AG04449 (cell line): ENCODE measurements around the gene SLC44A1.

Source experiments
- CTCF ChIA-PET: fragments of 350-600 bp; formaldehyde crosslinking; extraction: SDS; loops from one replicate; lab custom pipeline; 2021; ENCODE audit warnings: antibody characterized with exemption; lab: Yijun Ruan, JAX
- POLR2A ChIA-PET: fragments of 400-600, 350-600 bp; formaldehyde crosslinking; extraction: SDS; loops from one replicate; lab custom pipeline; 2020; ENCODE audit warnings: antibody characterized with exemption, inconsistent platforms; lab: Yijun Ruan, JAX
- DNase-seq: peaks from one replicate; pipeline ENCODE4 v3.0.0-alpha.2; 2010; ENCODE audit warnings: low read depth, low spot score
- H3K4me3 ChIP-seq: 2 replicates; pipeline ENCODE4 v1.5.1; 2011; ENCODE audit warnings: low read depth, mild to moderate bottlenecking, control low read depth, low read length
- CTCF ChIP-seq: IDR thresholded peaks from one replicate; pipeline ENCODE4 v1.5.1; 2011; ENCODE audit warnings: mild to moderate bottlenecking, moderate library complexity, low read length, control low read depth, inconsistent platforms; ENCODE audit not compliant: insufficient read depth; ENCODE audit errors: missing control alignments

Gene SLC44A1

GRCh38 chr9:105435453-105435852, 191.0 kb downstream of the SLC44A1 start:
- DNase-seq: no peak
- ChIA-PET CTCF (interaction anchor here (1.4 kb wide), 1 partner anchor 20 kb away, joined by 4 read pairs; no protein-coding TSS in a partner anchor), POLR2A (no interaction called here)
- H3K4me3 ChIP-seq: no peak overlapping the region
- TF ChIP-seq CTCF: no peak

GRCh38 chr9:105436783-105437182, 192.3 kb downstream of the SLC44A1 start:
- ChIA-PET CTCF (interaction anchor here (0.6 to 1.4 kb wide), 2 partner anchors 11 to 13 kb away, joined by 3 read pairs; no protein-coding TSS in a partner anchor), POLR2A (no interaction called here)
- DNase-seq: no peak
- TF ChIP-seq CTCF: no peak
- H3K4me3 ChIP-seq: no peak overlapping the region

- POLR2A ChIA-PET: no interaction called here
- no peak for DNase-seq
- H3K4me3 ChIP-seq: no peak overlapping the region
- CTCF ChIA-PET: interaction anchor here (1.4 kb wide), 1 partner anchor 14 kb away, joined by 3 read pairs; no protein-coding TSS in a partner anchor
- no peak for TF ChIP-seq CTCF
Measured at GRCh38 chr9:105437704-105438103, 193.3 kb downstream of the SLC44A1 start.

GRCh38 chr9:105438141-105438806, 193.8 kb downstream of the SLC44A1 start:
- H3K4me3 ChIP-seq: no peak overlapping the region
- no peak for TF ChIP-seq CTCF
- ChIA-PET POLR2A (no interaction called here), CTCF (interaction anchor here (1.4 kb wide), 1 partner anchor 15 kb away, joined by 3 read pairs; no protein-coding TSS in a partner anchor)
- no peak for DNase-seq

GRCh38 chr9:105439428-105439827, 195.0 kb downstream of the SLC44A1 start:
- CTCF ChIA-PET: no interaction called here
- no peak overlapping the region for H3K4me3 ChIP-seq
- no peak for TF ChIP-seq CTCF
- POLR2A ChIA-PET: no interaction called here
- DNase-seq: no peak

GRCh38 chr9:105441616-105442160, 197.2 kb downstream of the SLC44A1 start:
- TF ChIP-seq CTCF: no peak
- ChIA-PET POLR2A (no interaction called here), CTCF (no interaction called here)
- no peak overlapping the region for H3K4me3 ChIP-seq
- no peak for DNase-seq
